ENCODE results near the gene CGNL1. TPM values are rescaled to one million over a fixed set of nuclear protein-coding genes. Genes with fewer than 3 reads are reported as not detected.

The CGNL1 gene
- total and polyA plus RNA-seq, 5 experiments from 2014 or later, result not detected

- POLR2A ChIA-PET, result no interaction called here
- no peak for ATAC-seq
- Mint-ChIP-seq H3K27ac (peak overlapping the region in 1 of 10 donors; percentile 18), H3K4me3 (no peak overlapping the region), H3K4me1 (no peaks in the 10 kb centered on the region), H3K27me3 (peaks cover 0 to 11% (median 1%) of the 10 kb centered on the region in 5 donors), H3K9me3 (no peaks in the 10 kb centered on the region), H3K36me3 (no peaks in the 10 kb centered on the region)
- DNase-seq, result no peak
Measured at GRCh38 chr15:57551715-57552677, 175.7 kb downstream of the CGNL1 start.

- POLR2A ChIA-PET, result no interaction called here
- H3K4me1 Mint-ChIP-seq, result no peaks in the 10 kb centered on the region
- ATAC-seq (no peak), DNase-seq (no peak)
- peaks cover 0 to 11% (median 1%) of the 10 kb centered on the region in 5 donors for H3K27me3 Mint-ChIP-seq
- no peak overlapping the region for H3K4me3 Mint-ChIP-seq
- no peaks in the 10 kb centered on the region for H3K9me3 Mint-ChIP-seq
- no peak overlapping the region for H3K27ac Mint-ChIP-seq
- H3K36me3 Mint-ChIP-seq, result no peaks in the 10 kb centered on the region
Measured at GRCh38 chr15:57552678-57553334, 176.5 kb downstream of the CGNL1 start.

GRCh38 chr15:57553526-57553925 lies 177.2 kb downstream of the CGNL1 start:
- Mint-ChIP-seq H3K4me3 (no peak overlapping the region), H3K27me3 (peaks cover 0 to 11% (median 5%) of the 10 kb centered on the region in 5 donors), H3K36me3 (no peaks in the 10 kb centered on the region), H3K9me3 (no peaks in the 10 kb centered on the region), H3K4me1 (no peaks in the 10 kb centered on the region), H3K27ac (no peak overlapping the region)
- ATAC-seq (no peak), DNase-seq (no peak)
- POLR2A ChIA-PET, result no interaction called here

- ATAC-seq (no peak), DNase-seq (no peak)
- Mint-ChIP-seq H3K36me3 (no peaks in the 10 kb centered on the region), H3K27me3 (peaks cover 0 to 11% (median 5%) of the 10 kb centered on the region in 5 donors), H3K4me1 (no peaks in the 10 kb centered on the region), H3K9me3 (no peaks in the 10 kb centered on the region), H3K4me3 (no peak overlapping the region), H3K27ac (no peak overlapping the region)
- POLR2A ChIA-PET, result no interaction called here
Measured at GRCh38 chr15:57554063-57554811, 177.9 kb downstream of the CGNL1 start.

- Mint-ChIP-seq H3K9me3 (no peaks in the 10 kb centered on the region), H3K27me3 (peaks cover 0 to 11% (median 6%) of the 10 kb centered on the region in 5 donors), H3K4me1 (no peaks in the 10 kb centered on the region), H3K4me3 (no peak overlapping the region), H3K36me3 (no peaks in the 10 kb centered on the region), H3K27ac (no peak overlapping the region)
- DNase-seq (no peak), ATAC-seq (no peak)
- POLR2A ChIA-PET, result no interaction called here
Measured at GRCh38 chr15:57554812-57555179, 178.5 kb downstream of the CGNL1 start.

- no peak overlapping the region for H3K27ac Mint-ChIP-seq
- no peak overlapping the region for H3K4me3 Mint-ChIP-seq
- ATAC-seq, result no peak
- no peaks in the 10 kb centered on the region for H3K4me1 Mint-ChIP-seq
- DNase-seq, result no peak
- POLR2A ChIA-PET, result no interaction called here
- H3K27me3 Mint-ChIP-seq, result peaks cover 0 to 12% (median 6%) of the 10 kb centered on the region in 5 donors
- H3K9me3 Mint-ChIP-seq, result no peaks in the 10 kb centered on the region
- H3K36me3 Mint-ChIP-seq, result no peaks in the 10 kb centered on the region
Measured at GRCh38 chr15:57555270-57555669, 179.0 kb downstream of the CGNL1 start.

GRCh38 chr15:57556040-57556439 lies 179.7 kb downstream of the CGNL1 start:
- H3K27me3 Mint-ChIP-seq, result peaks cover 0 to 11% (median 9%) of the 10 kb centered on the region in 5 donors
- no peak for ATAC-seq

GRCh38 chr15:57557267-57557666 lies 181.0 kb downstream of the CGNL1 start:
- POLR2A ChIA-PET, result no interaction called here

More at GRCh38 chr15:57556040-57556439, 179.7 kb downstream of the CGNL1 start:
- Mint-ChIP-seq H3K36me3 (no peaks in the 10 kb centered on the region), H3K4me3 (no peak overlapping the region), H3K27ac (no peak overlapping the region), H3K4me1 (peaks cover 0 to 2% (median 1%) of the 10 kb centered on the region in 4 donors), H3K9me3 (no peaks in the 10 kb centered on the region)
- POLR2A ChIA-PET, result no interaction called here
- no peak for DNase-seq

GRCh38 chr15:57557810-57558209 lies 181.5 kb downstream of the CGNL1 start:
- ATAC-seq (no peak), DNase-seq (no peak)
- Mint-ChIP-seq H3K27me3 (peaks cover 2 to 16% (median 11%) of the 10 kb centered on the region in 5 donors), H3K27ac (no peak overlapping the region), H3K36me3 (no peaks in the 10 kb centered on the region), H3K4me3 (no peak overlapping the region), H3K9me3 (no peaks in the 10 kb centered on the region), H3K4me1 (peaks cover 2 to 19% (median 8%) of the 10 kb centered on the region in 4 donors)
- POLR2A ChIA-PET, result no interaction called here

More at GRCh38 chr15:57557267-57557666, 181.0 kb downstream of the CGNL1 start:
- Mint-ChIP-seq H3K4me3 (no peak overlapping the region), H3K36me3 (no peaks in the 10 kb centered on the region), H3K4me1 (peaks cover 2 to 13% (median 7%) of the 10 kb centered on the region in 4 donors), H3K9me3 (no peaks in the 10 kb centered on the region), H3K27ac (no peak overlapping the region), H3K27me3 (peaks cover 0 to 12% (median 11%) of the 10 kb centered on the region in 5 donors)
- DNase-seq, result no peak
- ATAC-seq, result no peak

GRCh38 chr15:57559875-57560274 lies 183.6 kb downstream of the CGNL1 start:
- Mint-ChIP-seq H3K36me3 (no peaks in the 10 kb centered on the region), H3K4me3 (no peak overlapping the region), H3K27ac (no peak overlapping the region), H3K9me3 (no peaks in the 10 kb centered on the region), H3K27me3 (peaks cover 2 to 16% (median 11%) of the 10 kb centered on the region in 5 donors), H3K4me1 (peaks cover 2 to 28% (median 14%) of the 10 kb centered on the region in 4 donors)
- DNase-seq (peak; percentile 21 to 76 (median 54)), ATAC-seq (peak; percentile 42 to 50)
- POLR2A ChIA-PET, result interaction anchor here (1.4 kb wide), 1 partner anchor 301 kb away, joined by 6 read pairs; no protein-coding TSS in a partner anchor

GRCh38 chr15:57561041-57561711 lies 184.9 kb downstream of the CGNL1 start:
- Mint-ChIP-seq H3K27me3 (peaks cover 2 to 23% (median 17%) of the 10 kb centered on the region in 5 donors), H3K4me1 (peaks cover 6 to 39% (median 24%) of the 10 kb centered on the region in 4 donors), H3K9me3 (no peaks in the 10 kb centered on the region), H3K27ac (peak overlapping the region in 1 of 10 donors; percentile 56), H3K36me3 (no peaks in the 10 kb centered on the region), H3K4me3 (peak overlapping the region in 3 of 10 donors; percentile 7 to 57 (median 46))
- ATAC-seq (peak; percentile 57 to 90), DNase-seq (peak; percentile 14 to 78 (median 52))
- POLR2A ChIA-PET, result interaction anchor here (1.4 kb wide), 1 partner anchor 300 kb away, joined by 6 read pairs; no protein-coding TSS in a partner anchor

- POLR2A ChIA-PET, result no interaction called here
- H3K36me3 Mint-ChIP-seq, result no peaks in the 10 kb centered on the region
- H3K27ac Mint-ChIP-seq, result peak overlapping the region in 3 of 10 donors; percentile 6 to 79 (median 72)
- peaks cover 2 to 27% (median 19%) of the 10 kb centered on the region in 5 donors for H3K27me3 Mint-ChIP-seq
- no peak overlapping the region for H3K4me3 Mint-ChIP-seq
- DNase-seq, result no peak
- no peaks in the 10 kb centered on the region for H3K9me3 Mint-ChIP-seq
- ATAC-seq, result no peak
- peaks cover 6 to 42% (median 24%) of the 10 kb centered on the region in 4 donors for H3K4me1 Mint-ChIP-seq
Measured at GRCh38 chr15:57562196-57562769, 186.0 kb downstream of the CGNL1 start.

Data from naive thymus-derived CD8-positive, alpha-beta T cell (primary cell).